Stomach (tissue), 4 donors: Measurements from ENCODE around the gene HPN.

Source experiments
- POLR2AphosphoS5 ChIP-seq, 3 donors: sonication (generic); formaldehyde crosslinking; IDR thresholded peaks; one replicate each; pipeline ENCODE4 v1.6.1; 2016; ENCODE audit warnings: antibody characterized with exemption in 3 of 3
- TF ChIP-seq, protein P1 (sequence below), 7 experiments: fragments of 450-650 bp in 4 of 7; fragments of 200-600 bp in 3 of 7; sonication (generic) in 3 of 7; IDR thresholded peaks; one replicate each; pipeline ENCODE4 v1.5.1; 2016 to 2019; ENCODE audit warnings: antibody characterized with exemption in 7 of 7, control low read depth in 2 of 7, mild to moderate bottlenecking in 1 of 7

DNA sequence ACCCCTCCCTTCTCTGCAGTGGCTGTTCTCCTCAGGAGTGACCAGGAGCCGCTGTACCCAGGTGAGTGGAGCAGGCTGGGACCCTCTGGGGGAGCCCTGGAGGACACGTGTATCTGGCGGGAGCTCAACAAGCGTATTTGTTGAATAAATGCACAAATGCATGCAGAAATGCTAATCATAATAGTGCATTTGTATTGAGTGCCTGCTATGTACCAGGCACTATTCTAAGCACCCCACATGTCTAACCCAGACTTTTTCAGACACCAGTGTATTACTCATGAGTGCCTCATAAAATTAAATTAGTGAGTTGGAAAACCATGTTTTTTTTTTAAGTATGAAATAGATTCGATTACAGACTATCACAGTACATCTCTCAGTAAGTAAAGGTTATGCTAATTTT, 7.9 kb downstream of the HPN start:
- TF ChIP-seq, protein P1, sequence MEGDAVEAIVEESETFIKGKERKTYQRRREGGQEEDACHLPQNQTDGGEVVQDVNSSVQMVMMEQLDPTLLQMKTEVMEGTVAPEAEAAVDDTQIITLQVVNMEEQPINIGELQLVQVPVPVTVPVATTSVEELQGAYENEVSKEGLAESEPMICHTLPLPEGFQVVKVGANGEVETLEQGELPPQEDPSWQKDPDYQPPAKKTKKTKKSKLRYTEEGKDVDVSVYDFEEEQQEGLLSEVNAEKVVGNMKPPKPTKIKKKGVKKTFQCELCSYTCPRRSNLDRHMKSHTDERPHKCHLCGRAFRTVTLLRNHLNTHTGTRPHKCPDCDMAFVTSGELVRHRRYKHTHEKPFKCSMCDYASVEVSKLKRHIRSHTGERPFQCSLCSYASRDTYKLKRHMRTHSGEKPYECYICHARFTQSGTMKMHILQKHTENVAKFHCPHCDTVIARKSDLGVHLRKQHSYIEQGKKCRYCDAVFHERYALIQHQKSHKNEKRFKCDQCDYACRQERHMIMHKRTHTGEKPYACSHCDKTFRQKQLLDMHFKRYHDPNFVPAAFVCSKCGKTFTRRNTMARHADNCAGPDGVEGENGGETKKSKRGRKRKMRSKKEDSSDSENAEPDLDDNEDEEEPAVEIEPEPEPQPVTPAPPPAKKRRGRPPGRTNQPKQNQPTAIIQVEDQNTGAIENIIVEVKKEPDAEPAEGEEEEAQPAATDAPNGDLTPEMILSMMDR (IDR thresholded peaks at IDR 0.05): no peak
- TF ChIP-seq POLR2AphosphoS5 (IDR thresholded peaks at IDR 0.05): no peak
